SK-N-SH (cell line): ENCODE results near the gene SNX9. TPM values are rescaled to one million over a fixed set of nuclear protein-coding genes. Genes with fewer than 3 reads are reported as not detected.

Source experiments
- CTCF ChIA-PET: fragments of 300-600, 350-600 bp; formaldehyde crosslinking; extraction: SDS; loops from one replicate; lab custom pipeline; 2021; lab: Yijun Ruan, JAX
- POLR2A ChIA-PET: fragments of 350-600 bp; sonication (Branson Sonifier 250); formaldehyde crosslinking; extraction: SDS; loops from one replicate; lab custom pipeline; 2020; ENCODE audit warnings: antibody characterized with exemption, inconsistent platforms; lab: Yijun Ruan, JAX
- DNase-seq: peaks from one replicate; pipeline ENCODE4 v3.0.0; 2012
- H2AFZ ChIP-seq: fragments of 200-600 bp; sonication (generic); 2 replicates; pipeline ENCODE4 v1.8.1; 2016; ENCODE audit warnings: antibody characterized with exemption, mild to moderate bottlenecking, low read depth
- H3F3A ChIP-seq: fragments of 200-600 bp; sonication (generic); replicated peaks from 2 replicates; pipeline ENCODE3; 2016; ENCODE audit warnings: antibody characterized with exemption, mild to moderate bottlenecking; ENCODE audit not compliant: insufficient read depth
- H3K27ac ChIP-seq, 2 experiments: fragments of 200-500 bp in 1 of 2; fragments of 200-600 bp in 1 of 2; sonication (Bioruptor generic) in 1 of 2; sonication (generic), shearing (Covaris generic) in 1 of 2; 2 replicates each; pipeline versions ENCODE4 v1.5.1 to v1.6.1; 2014 to 2016; ENCODE audit warnings: low read depth in 2 of 2, inconsistent platforms in 1 of 2, low read length in 1 of 2, mild to moderate bottlenecking in 1 of 2, mixed read lengths in 1 of 2
- H3K27me3 ChIP-seq: fragments of 200-600 bp; sonication (generic), shearing (Covaris generic); 2 replicates; pipeline ENCODE4 v1.6.1; 2016; ENCODE audit warnings: mixed run types; ENCODE audit not compliant: insufficient read depth
- H3K36me3 ChIP-seq, 2 experiments: fragments of 200-500 bp in 1 of 2; fragments of 200-600 bp in 1 of 2; sonication (Bioruptor generic) in 1 of 2; sonication (generic) in 1 of 2; replicated peaks in 1 of 2; 2 replicates each; pipeline versions ENCODE3 to v1.5.1; 2014 to 2016; ENCODE audit warnings: low read length in 1 of 2, mild to moderate bottlenecking in 1 of 2; ENCODE audit not compliant: insufficient read depth in 2 of 2, control insufficient read depth in 1 of 2
- H3K4me1 ChIP-seq, 2 experiments: fragments of 200-500 bp in 1 of 2; fragments of 200-600 bp in 1 of 2; sonication (Bioruptor generic) in 1 of 2; sonication (generic), shearing (Covaris generic) in 1 of 2; 2 replicates each; pipeline versions ENCODE4 v1.5.1 to v1.6.1; 2014 to 2016; ENCODE audit warnings: low read depth in 1 of 2, low read length in 1 of 2, mixed run types in 1 of 2; ENCODE audit not compliant: insufficient read depth in 2 of 2, control insufficient read depth in 1 of 2
- H3K4me2 ChIP-seq: fragments of 200-600 bp; sonication (generic), shearing (Covaris generic); 2 replicates; pipeline ENCODE4 v1.6.1; 2017; ENCODE audit warnings: mixed run types
- H3K4me3 ChIP-seq, 2 experiments: fragments of 200-500 bp in 1 of 2; fragments of 200-600 bp in 1 of 2; sonication (Bioruptor generic) in 1 of 2; sonication (generic), shearing (Covaris generic) in 1 of 2; 2 replicates each; pipeline versions ENCODE4 v1.5.1 to v1.8.1; 2014 to 2016; ENCODE audit warnings: low read depth in 2 of 2, inconsistent platforms in 1 of 2, low read length in 1 of 2, mild to moderate bottlenecking in 1 of 2, mixed read lengths in 1 of 2, moderate library complexity in 1 of 2
- H3K79me2 ChIP-seq: fragments of 200-600 bp; sonication (generic); 2 replicates; pipeline ENCODE4 v1.8.1; 2017; ENCODE audit warnings: mild to moderate bottlenecking; ENCODE audit not compliant: insufficient read depth
- H3K9ac ChIP-seq: fragments of 200-600 bp; sonication (generic); 2 replicates; pipeline ENCODE4 v1.6.1; 2017; ENCODE audit warnings: mixed run types
- H3K9me2 ChIP-seq: fragments of 200-600 bp; sonication (generic); 2 replicates; pipeline ENCODE4 v1.6.1; 2017; ENCODE audit warnings: mixed run types
- H3K9me3 ChIP-seq: fragments of 200-600 bp; sonication (generic); 2 replicates; pipeline ENCODE4 v1.6.1; 2017; ENCODE audit warnings: mixed run types, mild to moderate bottlenecking, moderate library complexity
- H4K20me1 ChIP-seq: fragments of 200-600 bp; sonication (generic); 2 replicates; pipeline ENCODE4 v1.6.1; 2017; ENCODE audit warnings: mild to moderate bottlenecking, mixed run types; ENCODE audit not compliant: insufficient read depth
- FOSL2 ChIP-seq: IDR thresholded peaks from 2 replicates; pipeline ENCODE4 v1.4.0; 2012; ENCODE audit warnings: low read depth, mild to moderate bottlenecking, moderate library complexity, borderline replicate concordance
- JUND ChIP-seq: IDR thresholded peaks from 2 replicates; pipeline ENCODE4 v1.4.0; 2012
- MAX ChIP-seq: IDR thresholded peaks from 2 replicates; pipeline ENCODE4 v1.4.0; 2012; ENCODE audit warnings: low read depth
- MXI1 ChIP-seq: IDR thresholded peaks from 2 replicates; pipeline ENCODE4 v1.6.1; 2012; ENCODE audit warnings: mild to moderate bottlenecking, low read depth, low read length, improper control_type of control experiment
- NFIC ChIP-seq: IDR thresholded peaks from 2 replicates; pipeline ENCODE4 v1.4.0; 2012; ENCODE audit warnings: borderline replicate concordance
- RAD21 ChIP-seq: IDR thresholded peaks from 2 replicates; pipeline ENCODE4 v1.6.1; 2012; ENCODE audit warnings: mild to moderate bottlenecking, low read length
- REST ChIP-seq: IDR thresholded peaks from 2 replicates; pipeline ENCODE4 v1.6.1; 2012; ENCODE audit warnings: mild to moderate bottlenecking, low read depth, low read length, moderate library complexity
- SIN3A ChIP-seq: IDR thresholded peaks from 2 replicates; pipeline ENCODE4 v1.6.1; 2012; ENCODE audit warnings: low read depth, mild to moderate bottlenecking, low read length, moderate library complexity, borderline replicate concordance
- TAF1 ChIP-seq: IDR thresholded peaks from 2 replicates; pipeline ENCODE4 v1.6.1; 2012; ENCODE audit warnings: low read depth, mild to moderate bottlenecking, low read length, moderate library complexity, borderline replicate concordance
- TCF12 ChIP-seq: IDR thresholded peaks from 2 replicates; pipeline ENCODE4 v1.4.0; 2012
- ZBTB33 ChIP-seq: IDR thresholded peaks from 2 replicates; pipeline ENCODE4 v1.4.0; 2012; ENCODE audit warnings: low read depth, borderline replicate concordance
- WGBS: methylation state at CpG from one replicate; pipeline ENCODE4 v1.1.6; 2017; ENCODE audit warnings: low lambda C conversion rate; 5-methylcytosine and 5-hydroxymethylcytosine counted together
- polyA plus RNA-seq, 3 experiments: library from polyadenylated mRNA; depleted of rRNA; stranded (reverse); fragments of >200 nt; gene quantifications; 2 replicates each; pipeline ENCODE4 v1.2.3, GENCODE V29; 2012
- TF ChIP-seq, protein P1 (sequence below): fragments of 150-350 bp; IDR thresholded peaks from 2 replicates; pipeline ENCODE4 v1.6.1; 2017; ENCODE audit warnings: antibody characterized with exemption, low read length, low read depth, borderline replicate concordance
- TF ChIP-seq, protein P2 (sequence below): IDR thresholded peaks from 2 replicates; pipeline ENCODE4 v1.4.0; 2012; ENCODE audit warnings: low read depth, borderline replicate concordance

The SNX9 gene
- polyA plus RNA-seq, 1 of the 3 experiments (the other 2 are of a cell fraction): 31.6 TPM

GRCh38 chr6:157808405-157808950 is 14.6 kb upstream of the SNX9 start:
- no peak for TF ChIP-seq SIN3A
- TF ChIP-seq ZBTB33: no peak
- no peak for TF ChIP-seq MXI1
- TF ChIP-seq REST: no peak
- no peak for TF ChIP-seq JUND
- TF ChIP-seq MAX: no peak
- no peak for TF ChIP-seq NFIC
- TF ChIP-seq TAF1: no peak
- TF ChIP-seq, protein P1, sequence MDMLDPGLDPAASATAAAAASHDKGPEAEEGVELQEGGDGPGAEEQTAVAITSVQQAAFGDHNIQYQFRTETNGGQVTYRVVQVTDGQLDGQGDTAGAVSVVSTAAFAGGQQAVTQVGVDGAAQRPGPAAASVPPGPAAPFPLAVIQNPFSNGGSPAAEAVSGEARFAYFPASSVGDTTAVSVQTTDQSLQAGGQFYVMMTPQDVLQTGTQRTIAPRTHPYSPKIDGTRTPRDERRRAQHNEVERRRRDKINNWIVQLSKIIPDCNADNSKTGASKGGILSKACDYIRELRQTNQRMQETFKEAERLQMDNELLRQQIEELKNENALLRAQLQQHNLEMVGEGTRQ: no peak
- TF ChIP-seq FOSL2: no peak
- TF ChIP-seq TCF12: no peak
- TF ChIP-seq, protein P2, sequence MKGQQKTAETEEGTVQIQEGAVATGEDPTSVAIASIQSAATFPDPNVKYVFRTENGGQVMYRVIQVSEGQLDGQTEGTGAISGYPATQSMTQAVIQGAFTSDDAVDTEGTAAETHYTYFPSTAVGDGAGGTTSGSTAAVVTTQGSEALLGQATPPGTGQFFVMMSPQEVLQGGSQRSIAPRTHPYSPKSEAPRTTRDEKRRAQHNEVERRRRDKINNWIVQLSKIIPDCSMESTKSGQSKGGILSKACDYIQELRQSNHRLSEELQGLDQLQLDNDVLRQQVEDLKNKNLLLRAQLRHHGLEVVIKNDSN: no peak
- no peak for TF ChIP-seq RAD21
- H3K9ac ChIP-seq: no peak overlapping the region

More at GRCh38 chr6:157808405-157808950, 14.6 kb upstream of the SNX9 start:
- no peak overlapping the region for H3K4me3 ChIP-seq
- POLR2A ChIA-PET: no interaction called here
- H3K9me2 ChIP-seq: no peaks in the 10 kb centered on the region
- H3K4me2 ChIP-seq: no peak overlapping the region
- H3K27me3 ChIP-seq: no peaks in the 10 kb centered on the region
- H3K79me2 ChIP-seq: no peaks in the 10 kb centered on the region
- no peak overlapping the region for H3K27ac ChIP-seq
- no peaks in the 10 kb centered on the region for H3K4me1 ChIP-seq
- CTCF ChIA-PET: interaction anchor here (1.0 kb wide), 1 partner anchor 65 kb away, joined by 5 read pairs; no protein-coding TSS in a partner anchor
- WGBS: 60% methylated on average over 2 of the region's 2 CpGs
- H3K9me3 ChIP-seq: no peaks in the 10 kb centered on the region
- no peak for DNase-seq
- no peaks in the 10 kb centered on the region for H4K20me1 ChIP-seq
- no peak overlapping the region for H2AFZ ChIP-seq
- no peaks in the 10 kb centered on the region for H3F3A ChIP-seq
- H3K36me3 ChIP-seq: no peaks in the 10 kb centered on the region
